ENCODE measurements around the gene ZNF536.

ZNF536 gene

DNA sequence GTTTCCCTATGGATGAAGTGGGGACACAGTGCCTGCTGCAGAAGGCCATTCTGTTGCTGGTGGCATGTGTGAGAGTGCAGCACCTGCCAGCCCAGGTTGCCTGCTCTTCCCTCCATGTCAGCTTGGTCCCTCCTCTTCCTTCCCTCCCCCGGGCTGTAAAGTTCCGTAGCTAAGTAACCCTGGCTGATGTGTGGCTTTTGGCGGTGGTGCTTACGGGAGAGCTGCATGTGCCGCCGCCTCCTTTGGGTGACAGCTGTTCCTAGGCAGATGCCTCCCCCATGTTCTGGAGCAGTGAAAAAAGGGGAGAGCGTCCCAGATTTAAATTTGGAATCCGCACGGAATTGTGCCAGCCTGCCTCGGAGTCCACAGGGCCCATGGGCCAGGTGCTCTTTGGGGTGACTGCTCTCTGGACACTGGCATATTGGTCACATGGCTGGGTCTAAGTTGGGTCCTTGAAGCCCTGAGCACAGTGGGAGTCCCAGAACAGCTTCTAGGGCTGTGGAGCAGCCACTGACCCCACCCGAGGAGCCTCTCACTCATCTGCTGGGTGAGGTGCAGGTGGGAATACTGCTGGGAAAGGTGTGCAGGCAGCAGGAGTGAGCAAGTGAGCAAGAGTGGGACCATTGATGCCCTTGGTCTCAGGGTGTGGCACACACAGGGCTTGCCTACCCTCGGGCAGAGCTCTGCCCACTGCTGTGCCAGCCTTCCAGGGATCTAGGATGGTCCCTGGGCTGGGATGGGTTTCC lies 33.1 kb upstream of the ZNF536 start:
- TF ChIP-seq CTCF (IDR thresholded peaks at IDR 0.05) = no peak

GRCh38 chr19:30339624-30340525 lies 32.3 kb upstream of the ZNF536 start:
- intact Hi-C loops (cut with DNase I; ENCODE audit: low total_unique reads) = no loop called here
- Histone ChIP-seq H3K36me3 (no peaks in the 10 kb centered on the region), H3K4me3 (no peak overlapping the region), H3K4me1 (no peaks in the 10 kb centered on the region), H3K27ac (no peak overlapping the region), H3K27me3 (no peaks in the 10 kb centered on the region), H3K9me3 (no peaks in the 10 kb centered on the region)
- DNase-seq = peak in 1 of 2 donors; percentile 40
- TF ChIP-seq CTCF (IDR thresholded peaks at IDR 0.05) = no peak

More for the DNA sequence above, 33.1 kb upstream of the ZNF536 start:
- no peak overlapping the region for H3K4me3 ChIP-seq
- intact Hi-C loops (cut with DNase I; ENCODE audit: low total_unique reads) = no loop called here
- DNase-seq = no peak
- no peaks in the 10 kb centered on the region for H3K36me3 ChIP-seq
- no peaks in the 10 kb centered on the region for H3K27me3 ChIP-seq
- no peak overlapping the region for H3K27ac ChIP-seq
- no peaks in the 10 kb centered on the region for H3K4me1 ChIP-seq
- H3K9me3 ChIP-seq = no peaks in the 10 kb centered on the region

DNA sequence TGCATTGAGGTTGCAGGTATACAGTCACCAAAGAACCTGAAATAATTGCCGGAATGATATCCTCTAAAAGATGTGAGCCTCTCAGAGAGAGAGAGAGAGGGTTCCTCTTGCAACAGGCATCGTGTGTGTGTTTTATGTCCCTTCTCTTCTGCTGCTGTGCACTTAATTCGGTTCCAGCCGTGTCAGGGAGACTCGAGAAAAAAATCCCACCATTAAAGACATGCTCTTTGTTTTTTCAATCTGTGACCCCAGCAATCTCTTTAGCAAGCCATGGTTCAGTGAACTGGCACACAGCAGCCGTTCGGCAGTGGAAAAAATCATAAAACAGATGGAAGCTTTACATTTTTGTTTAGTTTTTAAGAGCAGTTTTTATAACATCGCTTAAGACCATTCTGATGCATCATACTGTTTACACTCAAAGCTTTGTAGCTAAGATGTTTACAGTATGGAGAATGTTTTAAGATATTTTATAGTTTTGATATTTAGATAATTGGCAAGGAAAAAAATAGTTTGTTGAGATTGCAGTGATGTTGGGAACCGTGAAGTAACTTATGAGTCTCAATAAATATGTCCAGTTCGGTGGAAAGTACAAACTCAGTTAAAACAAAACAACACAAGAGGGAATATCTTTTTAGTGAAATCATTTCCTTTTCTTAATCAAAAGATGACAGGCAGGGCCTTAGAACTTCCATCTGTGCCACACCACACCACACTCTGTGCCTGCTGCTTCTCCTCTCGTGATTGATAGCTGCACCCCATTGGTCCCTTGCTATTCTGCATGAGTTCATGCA lies 31.2 kb upstream of the ZNF536 start:
- no peak for DNase-seq
- Histone ChIP-seq H3K36me3 (no peaks in the 10 kb centered on the region), H3K4me1 (no peaks in the 10 kb centered on the region), H3K27ac (no peak overlapping the region), H3K9me3 (no peaks in the 10 kb centered on the region), H3K4me3 (no peak overlapping the region), H3K27me3 (no peaks in the 10 kb centered on the region)
- no peak for TF ChIP-seq CTCF (IDR thresholded peaks at IDR 0.05)
- intact Hi-C loops (cut with DNase I; ENCODE audit: low total_unique reads) = no loop called here

DNA sequence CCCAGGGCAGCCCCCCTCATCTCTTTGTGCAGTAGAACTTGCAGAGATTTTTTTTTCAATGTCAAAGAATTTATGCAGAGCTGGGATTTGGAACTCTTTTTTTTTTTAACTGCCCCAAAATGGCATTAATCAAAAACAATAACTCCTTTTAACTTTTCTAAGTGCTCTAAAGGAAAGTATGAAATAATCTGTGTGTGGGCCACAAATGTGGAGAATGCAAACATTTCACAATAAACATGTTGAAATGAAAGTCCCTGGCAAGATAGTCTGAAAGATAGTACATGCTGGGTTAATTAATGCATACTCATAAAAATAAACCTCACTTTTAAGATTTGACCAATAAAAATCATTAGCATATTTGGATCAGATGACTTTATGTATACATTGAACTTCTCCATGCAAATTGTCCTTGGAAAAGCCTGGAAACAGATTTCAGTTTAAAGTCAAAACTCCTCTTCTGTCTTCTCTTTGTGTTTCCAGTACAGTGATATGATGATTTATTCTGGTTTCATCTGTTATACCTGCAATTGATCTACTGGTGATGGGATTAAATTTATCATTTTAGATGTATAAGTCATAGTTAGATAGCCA lies 30.5 kb upstream of the ZNF536 start:
- no peaks in the 10 kb centered on the region for H3K4me1 ChIP-seq
- no peak for DNase-seq
- H3K4me3 ChIP-seq = no peak overlapping the region
- no peaks in the 10 kb centered on the region for H3K27me3 ChIP-seq
- H3K9me3 ChIP-seq = no peaks in the 10 kb centered on the region
- intact Hi-C loops (cut with DNase I; ENCODE audit: low total_unique reads) = no loop called here
- no peak for TF ChIP-seq CTCF (IDR thresholded peaks at IDR 0.05)
- no peaks in the 10 kb centered on the region for H3K36me3 ChIP-seq
- no peak overlapping the region for H3K27ac ChIP-seq

DNA sequence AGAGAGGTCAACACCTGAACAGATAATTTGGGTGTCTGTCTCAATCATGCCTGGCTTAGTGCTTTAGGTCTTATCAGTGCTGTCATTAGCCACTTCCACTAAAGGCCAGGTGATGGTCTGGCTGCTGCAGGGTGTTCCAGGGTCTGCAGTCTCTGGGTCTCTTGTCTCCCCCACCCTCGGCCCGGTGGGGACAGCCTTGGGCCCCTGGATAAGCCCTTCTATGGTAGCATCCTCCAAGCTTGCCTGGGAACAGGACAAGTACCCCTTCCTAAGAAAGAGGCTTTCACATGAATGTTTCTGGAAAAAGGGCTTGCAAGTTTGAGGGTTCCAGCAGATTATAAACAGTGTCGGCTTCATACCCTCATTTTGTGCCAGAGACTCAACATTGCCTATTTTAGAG lies 29.3 kb upstream of the ZNF536 start:
- H3K4me1 ChIP-seq = no peaks in the 10 kb centered on the region
- no peak overlapping the region for H3K4me3 ChIP-seq
- TF ChIP-seq CTCF (IDR thresholded peaks at IDR 0.05) = no peak
- H3K36me3 ChIP-seq = no peaks in the 10 kb centered on the region
- intact Hi-C loops (cut with DNase I; ENCODE audit: low total_unique reads) = no loop called here
- no peak for DNase-seq
- no peaks in the 10 kb centered on the region for H3K27me3 ChIP-seq
- H3K27ac ChIP-seq = no peak overlapping the region
- H3K9me3 ChIP-seq = no peaks in the 10 kb centered on the region

All from tibial artery (tissue), 4 donors.